Measurements from ENCODE around the gene SUN1.
"Not testable (repeated sequence)": the region's sequence is repeated elsewhere in the genome, so short reads cannot be mapped to it uniquely, and the experiment has no call there.

Gene SUN1

DNA sequence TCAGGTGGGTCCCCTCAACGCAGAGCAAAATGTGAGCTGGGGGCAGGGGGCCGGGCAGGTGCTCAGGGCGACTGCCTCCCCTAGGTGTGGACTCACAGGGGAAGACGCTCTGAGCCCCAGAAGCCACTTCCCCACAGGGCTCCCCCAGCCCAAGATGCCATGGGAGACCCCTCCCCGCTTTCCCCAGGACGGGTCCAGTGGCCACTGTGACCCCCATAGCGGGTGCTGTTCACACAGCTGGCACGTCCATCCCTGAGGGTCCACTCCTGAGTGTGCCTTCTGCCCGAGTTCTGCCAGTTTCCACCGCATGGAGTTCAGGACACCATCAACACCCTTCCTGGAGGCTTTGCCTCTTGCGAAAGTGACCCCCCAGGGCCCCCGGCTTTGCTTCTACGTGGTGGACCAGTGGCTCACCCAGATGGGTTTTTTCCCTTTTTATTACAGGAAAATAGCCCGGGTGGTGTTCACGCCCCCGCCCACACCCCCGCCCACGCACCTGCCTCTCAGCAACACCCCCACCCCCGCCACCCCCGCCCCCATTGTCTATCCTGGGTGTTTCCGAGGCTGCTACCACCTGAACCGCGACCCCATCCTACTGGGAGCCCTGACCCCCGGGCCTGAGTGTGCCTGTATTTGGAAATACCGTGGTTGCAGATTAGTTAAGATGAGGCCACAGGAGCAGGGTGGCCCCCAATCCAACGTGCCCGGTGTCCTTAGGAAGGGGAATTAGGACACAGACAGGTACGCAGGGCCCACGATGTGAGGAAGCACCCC lies 90.2 kb downstream of the SUN1 start:
- FAIRE-seq: no peak

- no peak for FAIRE-seq
Observed at GRCh38 chr7:923108-924041, 91.1 kb downstream of the SUN1 start.

DNA sequence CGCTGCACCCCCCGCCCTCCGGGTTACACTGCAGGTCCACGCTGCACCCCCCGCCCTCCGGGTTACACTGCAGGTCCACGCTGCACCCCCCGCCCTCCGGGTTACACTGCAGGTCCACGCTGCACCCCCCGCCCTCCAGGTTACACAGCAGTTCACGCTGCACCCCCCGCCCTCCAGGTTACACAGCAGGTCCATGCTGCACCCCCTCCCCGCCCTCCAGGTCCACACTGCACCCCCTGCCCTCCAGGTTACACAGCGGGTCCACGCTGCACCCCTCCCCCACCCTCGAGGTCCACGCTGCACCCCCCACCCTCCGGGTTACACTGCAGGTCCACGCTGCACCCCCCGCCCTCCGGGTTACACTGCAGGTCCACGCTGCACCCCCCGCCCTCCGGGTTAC lies 91.8 kb downstream of the SUN1 start:
- not testable (repeated sequence) for FAIRE-seq

All from G401.6 (cell line).